Activated naive CD4-positive, alpha-beta T cell treated with anti-CD3 and anti-CD28 coated beads for 36 hours (primary cell): ENCODE results near the gene SPDYE16. TPM values are rescaled to one million over a fixed set of nuclear protein-coding genes. Genes with fewer than 3 reads are reported as not detected.
"Not testable (repeated sequence)": the region's sequence is repeated elsewhere in the genome, so short reads cannot be mapped to it uniquely, and the experiment has no call there.

Source experiments
- CTCF ChIA-PET: fragments of 350-600 bp; sonication (Branson Sonifier 250); formaldehyde crosslinking; loops from one replicate; lab custom pipeline; 2021; ENCODE audit warnings: antibody characterized with exemption; lab: Charles Lee
- DNase-seq: peaks from one replicate; pipeline ENCODE4 v3.0.0-alpha.2; 2020
- H3K27ac Mint-ChIP-seq: one replicate; pipeline ENCODE4 v1.8.0; 2021; ENCODE audit warnings: mild to moderate bottlenecking, mixed read lengths
- H3K27me3 Mint-ChIP-seq: one replicate; pipeline ENCODE4 v1.8.0; 2021; ENCODE audit warnings: low read depth, mixed read lengths
- H3K36me3 Mint-ChIP-seq: one replicate; pipeline ENCODE4 v1.8.0; 2021; ENCODE audit warnings: low read depth, mixed read lengths
- H3K4me1 Mint-ChIP-seq: one replicate; pipeline ENCODE4 v1.8.0; 2021; ENCODE audit warnings: low read depth, mixed read lengths
- H3K4me3 Mint-ChIP-seq: one replicate; pipeline ENCODE4 v1.8.0; 2021; ENCODE audit warnings: mild to moderate bottlenecking, moderate library complexity, mixed read lengths
- H3K9me3 Mint-ChIP-seq: one replicate; pipeline ENCODE4 v1.8.0; 2021; ENCODE audit warnings: mixed read lengths
- intact Hi-C: fragments of 100-400 bp; cut with micrococcal nuclease; formaldehyde crosslinking; loops from one replicate; pipeline ENCODE4 v1.15.1; 2023
- total RNA-seq, 2 experiments: library from RNA; stranded (reverse); gene quantifications; one replicate each; pipeline ENCODE4 v1.2.3, GENCODE V29; 2021

SPDYE16 gene
- total RNA-seq, 2 experiments from 2014 or later = 0.12 TPM; not detected in 1

DNA sequence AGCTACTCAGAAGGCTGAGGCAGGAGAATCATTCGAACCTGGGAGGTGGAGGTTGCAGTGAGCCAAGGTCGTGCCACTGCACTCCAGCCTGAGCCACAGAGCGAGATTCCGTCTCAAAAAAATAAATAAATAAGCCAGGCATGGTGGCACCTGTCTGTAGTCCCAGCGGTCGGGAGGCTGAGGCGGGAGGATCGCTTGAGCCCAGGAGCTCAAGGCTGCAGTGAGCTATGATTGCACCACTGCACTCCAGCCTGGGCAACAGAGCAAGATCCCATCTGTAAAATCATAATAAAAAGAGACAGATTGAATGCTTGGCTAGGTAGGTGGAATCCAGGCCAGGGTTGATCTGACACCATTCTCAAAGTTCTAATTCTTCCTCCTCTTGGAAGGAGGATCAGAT is 36.5 kb downstream of the SPDYE16 start:
- H3K4me3 Mint-ChIP-seq, H3K9me3 Mint-ChIP-seq, H3K27me3 Mint-ChIP-seq, DNase-seq, intact Hi-C loops, H3K27ac Mint-ChIP-seq, H3K36me3 Mint-ChIP-seq, H3K4me1 Mint-ChIP-seq, CTCF ChIA-PET: not testable (repeated sequence)

DNA sequence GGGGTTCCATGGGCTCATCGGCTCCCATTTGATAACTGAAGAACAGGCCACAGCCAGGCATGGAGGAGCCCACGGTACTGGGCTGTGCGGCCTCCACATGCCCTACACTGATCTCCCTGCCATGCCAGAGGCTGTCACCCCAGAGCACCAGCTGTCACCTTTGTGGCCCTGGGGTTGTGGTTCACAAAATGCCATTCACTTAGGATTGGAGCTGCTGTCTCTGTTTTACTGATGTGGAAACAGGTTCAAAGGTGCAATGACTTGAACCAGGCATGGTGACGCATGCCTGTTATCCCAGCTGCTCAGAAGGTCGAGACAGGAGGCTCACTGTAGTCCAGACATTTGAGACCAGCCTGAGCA is 37.0 kb downstream of the SPDYE16 start:
- intact Hi-C loops = no loop called here
- CTCF ChIA-PET = no interaction called here
- H3K27me3 Mint-ChIP-seq = no peaks in the 10 kb centered on the region
- no peaks in the 10 kb centered on the region for H3K9me3 Mint-ChIP-seq
- no peak overlapping the region for H3K27ac Mint-ChIP-seq
- DNase-seq = no peak
- no peaks in the 10 kb centered on the region for H3K4me1 Mint-ChIP-seq
- H3K4me3 Mint-ChIP-seq = no peak overlapping the region
- H3K36me3 Mint-ChIP-seq = no peaks in the 10 kb centered on the region

DNA sequence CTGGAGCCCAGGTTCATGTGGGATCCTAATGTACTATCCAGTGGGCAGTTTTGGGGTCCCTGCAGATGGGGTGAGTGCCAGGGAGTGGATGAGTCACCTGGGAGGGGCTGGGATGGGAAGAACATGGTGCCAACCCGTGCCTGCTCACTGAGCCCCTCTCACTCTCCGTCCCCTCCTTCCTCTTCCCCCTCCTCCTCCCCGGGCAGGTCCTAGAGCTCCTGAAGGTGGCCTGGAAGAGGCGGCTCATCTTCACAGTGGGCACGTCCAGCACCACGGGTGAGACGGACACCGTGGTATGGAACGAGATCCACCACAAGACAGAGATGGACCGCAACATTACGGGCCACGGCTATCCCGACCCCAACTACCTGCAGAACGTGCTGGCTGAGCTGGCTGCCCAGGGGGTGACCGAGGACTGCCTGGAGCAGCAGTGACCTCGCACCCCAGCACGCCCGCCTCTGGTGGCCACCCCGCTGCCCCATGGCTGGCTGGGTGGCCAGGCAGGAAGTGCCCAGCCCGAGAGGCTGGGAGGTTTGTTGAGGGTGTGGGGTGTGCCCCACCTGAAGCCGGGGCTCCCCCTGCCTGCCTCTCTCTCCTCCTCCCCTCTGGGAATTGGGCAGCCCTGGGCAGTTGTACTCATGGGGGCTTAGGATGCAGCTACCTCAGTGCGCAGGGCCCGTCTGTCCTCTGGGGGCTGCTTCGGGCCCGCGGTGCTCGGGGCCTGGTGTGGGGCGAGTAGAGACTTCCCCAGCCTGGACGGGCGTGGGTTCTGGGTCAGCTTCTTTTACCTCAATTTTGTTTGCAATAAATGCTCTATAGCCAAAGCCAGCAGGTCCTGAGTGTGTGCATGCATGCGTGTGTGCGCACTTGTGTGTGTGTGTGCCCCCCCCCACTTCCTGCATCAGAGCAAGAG is 37.7 kb downstream of the SPDYE16 start:
- DNase-seq = no peak
- Mint-ChIP-seq H3K36me3 (no peaks in the 10 kb centered on the region), H3K27ac (no peak overlapping the region), H3K27me3 (no peaks in the 10 kb centered on the region), H3K9me3 (no peaks in the 10 kb centered on the region), H3K4me1 (no peaks in the 10 kb centered on the region), H3K4me3 (no peak overlapping the region)
- intact Hi-C loops = no loop called here
- CTCF ChIA-PET = no interaction called here

DNA sequence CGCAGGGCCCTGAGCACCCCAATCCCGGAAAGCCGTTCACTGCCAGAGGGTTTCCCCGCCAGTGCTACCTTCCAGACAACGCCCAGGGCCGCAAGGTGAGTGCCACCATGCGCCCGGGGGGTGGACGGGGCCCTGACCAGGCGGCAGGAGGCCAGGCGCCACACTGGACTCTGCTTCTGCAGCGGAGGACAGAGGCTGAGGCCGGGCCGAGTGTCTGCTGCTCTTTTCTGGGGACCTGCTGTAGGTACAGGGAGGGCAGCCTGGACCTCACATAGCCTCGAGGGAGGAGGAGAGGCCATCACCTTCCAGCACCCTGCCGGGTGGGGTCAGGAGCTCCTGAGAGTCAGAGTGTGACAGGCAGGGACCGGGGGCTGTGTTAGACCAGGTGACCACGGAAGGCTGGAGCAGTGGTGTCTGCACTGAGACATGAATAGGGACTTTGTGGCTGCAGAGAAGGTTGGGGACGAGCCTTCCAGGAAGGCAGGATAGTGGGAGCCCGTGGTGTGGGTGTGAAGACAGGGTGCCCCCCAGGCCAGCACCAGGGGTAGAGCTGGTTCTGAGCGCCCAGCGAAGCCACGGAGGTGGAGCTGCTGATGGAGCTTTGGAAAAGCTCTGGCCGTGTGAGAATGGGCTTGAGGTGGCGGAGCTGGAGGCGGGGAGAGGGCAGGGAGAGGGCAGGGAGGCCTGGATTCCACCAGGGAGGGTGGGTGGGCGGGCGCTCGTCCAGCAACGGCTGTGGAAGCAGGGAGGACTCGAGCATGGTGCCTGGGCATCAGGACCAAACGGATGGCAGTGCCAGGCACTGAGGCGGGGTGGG is 38.5 kb downstream of the SPDYE16 start:
- not testable (repeated sequence) for H3K4me1 Mint-ChIP-seq, H3K27ac Mint-ChIP-seq

DNA sequence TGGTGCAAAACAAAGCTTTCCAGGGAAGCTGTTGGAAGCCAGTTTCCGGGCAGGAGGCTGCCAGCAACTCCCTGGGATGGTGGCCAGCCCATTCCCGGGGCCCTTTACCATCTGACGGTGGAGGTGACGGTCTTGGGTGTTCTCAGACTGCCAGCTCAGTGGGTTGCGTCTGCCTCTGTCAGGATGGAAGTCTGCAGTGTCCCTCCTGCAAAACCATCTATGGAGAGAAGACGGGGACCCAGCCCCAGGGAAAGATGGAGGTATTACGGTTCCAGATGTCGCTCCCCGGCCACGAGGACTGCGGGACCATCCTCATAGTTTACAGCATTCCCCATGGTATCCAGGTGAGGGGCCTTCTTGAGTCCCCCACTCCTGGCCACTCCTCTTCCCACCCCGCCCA is 39.9 kb downstream of the SPDYE16 start:
- H3K36me3 Mint-ChIP-seq, H3K27me3 Mint-ChIP-seq, H3K4me3 Mint-ChIP-seq, H3K27ac Mint-ChIP-seq, DNase-seq, H3K9me3 Mint-ChIP-seq, intact Hi-C loops, H3K4me1 Mint-ChIP-seq, CTCF ChIA-PET: not testable (repeated sequence)

More for the DNA sequence above, 38.5 kb downstream of the SPDYE16 start:
- CTCF ChIA-PET, H3K36me3 Mint-ChIP-seq, H3K27me3 Mint-ChIP-seq, intact Hi-C loops, DNase-seq, H3K4me3 Mint-ChIP-seq, H3K9me3 Mint-ChIP-seq: not testable (repeated sequence)

DNA sequence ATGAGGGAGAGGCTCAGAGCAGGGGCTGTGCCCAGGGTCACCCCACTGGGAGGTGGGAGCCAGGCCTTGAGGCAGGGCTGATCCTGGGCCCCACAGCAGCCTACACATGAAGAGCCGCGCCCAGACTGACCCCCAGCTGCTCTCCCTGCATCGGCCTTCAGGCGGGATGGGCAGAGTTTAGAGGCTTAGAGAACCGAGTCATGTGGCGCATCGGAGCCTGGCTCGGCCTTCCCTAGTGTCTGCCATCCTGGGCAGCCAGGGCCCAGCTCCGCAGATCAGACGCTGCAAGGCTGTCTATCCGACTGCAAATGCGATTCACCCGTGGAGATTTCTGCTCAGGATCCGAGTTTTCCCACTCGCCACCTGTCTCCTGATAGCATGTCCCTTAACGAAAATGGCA is 40.3 kb downstream of the SPDYE16 start:
- intact Hi-C loops, DNase-seq, H3K9me3 Mint-ChIP-seq, H3K4me3 Mint-ChIP-seq, H3K27ac Mint-ChIP-seq, CTCF ChIA-PET, H3K36me3 Mint-ChIP-seq, H3K4me1 Mint-ChIP-seq, H3K27me3 Mint-ChIP-seq: not testable (repeated sequence)

DNA sequence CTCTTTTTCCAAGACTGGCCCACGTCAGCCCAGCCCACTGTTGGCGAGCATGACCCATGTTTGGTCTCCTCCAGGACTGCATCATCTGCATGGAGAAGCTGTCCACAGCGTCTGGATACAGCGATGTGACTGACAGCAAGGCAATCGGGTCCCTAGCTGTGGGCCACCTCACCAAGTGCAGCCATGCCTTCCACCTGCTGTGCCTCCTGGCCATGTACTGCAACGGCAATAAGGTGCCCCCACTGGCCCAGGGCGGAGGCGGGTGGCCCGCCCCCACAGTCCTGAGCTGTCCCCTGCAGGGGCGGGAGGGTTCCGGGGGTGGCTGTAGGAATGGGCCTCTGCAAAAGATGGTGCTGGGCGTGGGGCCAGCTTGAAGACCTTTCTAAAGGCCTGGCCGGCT is 40.9 kb downstream of the SPDYE16 start:
- intact Hi-C loops, H3K36me3 Mint-ChIP-seq, H3K4me3 Mint-ChIP-seq, H3K4me1 Mint-ChIP-seq, H3K9me3 Mint-ChIP-seq, H3K27me3 Mint-ChIP-seq, H3K27ac Mint-ChIP-seq, CTCF ChIA-PET, DNase-seq: not testable (repeated sequence)

DNA sequence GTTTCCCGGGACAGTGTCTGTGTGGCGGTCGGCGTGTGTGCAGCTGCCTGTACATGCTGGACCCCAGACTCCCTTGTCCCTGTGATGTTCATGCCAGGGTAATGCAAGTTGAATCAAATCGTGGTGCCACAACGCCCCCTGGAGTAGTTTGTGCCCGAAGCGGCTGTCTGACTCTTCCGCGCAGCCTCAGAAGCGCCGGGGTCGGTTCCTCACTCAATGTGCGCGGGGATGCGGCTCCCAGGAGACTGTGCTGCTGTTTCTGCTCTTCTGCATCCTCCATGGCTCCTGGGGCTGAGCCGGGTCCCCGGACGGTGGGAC is 43.2 kb downstream of the SPDYE16 start:
- H3K4me3 Mint-ChIP-seq, H3K9me3 Mint-ChIP-seq, H3K4me1 Mint-ChIP-seq, intact Hi-C loops, H3K36me3 Mint-ChIP-seq, H3K27ac Mint-ChIP-seq, H3K27me3 Mint-ChIP-seq, DNase-seq, CTCF ChIA-PET: not testable (repeated sequence)

DNA sequence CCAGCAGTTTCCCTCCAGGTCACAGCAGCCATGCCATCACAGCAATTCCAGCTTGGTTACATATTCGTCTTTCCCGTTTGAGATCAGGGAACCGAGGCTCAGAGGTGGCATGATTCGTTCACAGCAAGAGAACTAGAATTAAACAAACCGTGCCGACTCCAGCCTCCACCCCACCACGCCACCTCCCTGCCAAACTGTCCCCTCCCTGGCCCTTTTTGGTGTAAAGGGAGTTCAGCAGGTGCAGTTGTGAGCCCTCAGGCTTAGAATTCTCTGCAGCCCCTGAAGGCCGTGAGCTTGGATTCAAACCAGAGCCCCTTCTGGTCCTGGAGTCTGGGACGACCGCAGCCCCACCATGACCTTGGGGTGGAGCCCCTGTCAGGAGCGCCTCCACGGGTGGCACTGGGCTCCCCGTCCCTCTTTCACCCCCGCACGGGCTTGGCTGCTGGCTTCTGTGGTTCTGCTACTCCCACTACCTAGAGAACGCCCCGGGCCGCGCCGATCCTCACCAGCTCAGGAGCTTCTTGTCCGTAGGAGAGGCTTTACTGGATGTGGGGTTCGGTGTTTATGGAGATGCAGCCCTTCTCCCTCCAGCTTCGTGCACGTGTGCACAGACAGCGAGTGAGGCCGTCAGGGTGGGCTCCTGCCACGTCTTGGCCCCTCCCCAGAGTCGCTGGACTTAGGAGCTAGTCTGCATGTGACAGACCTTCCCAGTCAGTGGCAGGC is 43.7 kb downstream of the SPDYE16 start:
- H3K9me3 Mint-ChIP-seq, H3K36me3 Mint-ChIP-seq, H3K4me3 Mint-ChIP-seq, CTCF ChIA-PET, DNase-seq, intact Hi-C loops, H3K4me1 Mint-ChIP-seq, H3K27me3 Mint-ChIP-seq, H3K27ac Mint-ChIP-seq: not testable (repeated sequence)

DNA sequence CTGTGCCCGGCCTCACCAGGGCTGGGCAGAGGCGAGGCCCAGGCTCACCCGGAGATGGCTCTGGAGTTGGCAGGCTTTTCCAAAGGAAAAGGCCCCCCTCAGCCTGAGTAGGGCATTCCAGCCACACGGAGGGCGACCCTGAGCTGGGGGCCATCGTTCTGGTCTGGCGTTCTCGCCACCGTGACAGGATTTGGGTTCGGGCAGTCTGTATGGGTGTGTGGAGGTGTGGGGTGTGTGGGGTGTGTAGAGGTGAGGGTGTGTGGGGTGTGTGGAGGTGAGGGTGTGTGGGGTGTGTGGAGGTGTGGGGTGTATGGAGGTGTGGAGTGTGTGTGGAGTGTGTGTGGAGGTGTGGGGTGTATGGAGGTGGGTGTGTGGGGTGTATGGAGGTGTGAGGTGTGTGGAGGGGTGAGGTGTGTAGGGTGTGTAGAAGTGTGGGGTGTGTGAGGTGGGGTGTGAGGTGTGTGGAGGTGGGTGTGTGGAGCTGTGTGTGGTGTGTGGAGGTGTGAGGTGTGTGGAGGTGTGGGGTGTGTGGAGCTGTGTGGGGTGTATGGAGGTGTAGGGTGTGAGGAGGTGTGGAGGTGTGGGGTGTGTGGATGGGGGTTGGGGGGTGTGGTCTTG is 44.4 kb downstream of the SPDYE16 start:
- H3K4me3 Mint-ChIP-seq, DNase-seq, H3K4me1 Mint-ChIP-seq, H3K36me3 Mint-ChIP-seq, intact Hi-C loops, CTCF ChIA-PET, H3K27ac Mint-ChIP-seq, H3K27me3 Mint-ChIP-seq, H3K9me3 Mint-ChIP-seq: not testable (repeated sequence)

DNA sequence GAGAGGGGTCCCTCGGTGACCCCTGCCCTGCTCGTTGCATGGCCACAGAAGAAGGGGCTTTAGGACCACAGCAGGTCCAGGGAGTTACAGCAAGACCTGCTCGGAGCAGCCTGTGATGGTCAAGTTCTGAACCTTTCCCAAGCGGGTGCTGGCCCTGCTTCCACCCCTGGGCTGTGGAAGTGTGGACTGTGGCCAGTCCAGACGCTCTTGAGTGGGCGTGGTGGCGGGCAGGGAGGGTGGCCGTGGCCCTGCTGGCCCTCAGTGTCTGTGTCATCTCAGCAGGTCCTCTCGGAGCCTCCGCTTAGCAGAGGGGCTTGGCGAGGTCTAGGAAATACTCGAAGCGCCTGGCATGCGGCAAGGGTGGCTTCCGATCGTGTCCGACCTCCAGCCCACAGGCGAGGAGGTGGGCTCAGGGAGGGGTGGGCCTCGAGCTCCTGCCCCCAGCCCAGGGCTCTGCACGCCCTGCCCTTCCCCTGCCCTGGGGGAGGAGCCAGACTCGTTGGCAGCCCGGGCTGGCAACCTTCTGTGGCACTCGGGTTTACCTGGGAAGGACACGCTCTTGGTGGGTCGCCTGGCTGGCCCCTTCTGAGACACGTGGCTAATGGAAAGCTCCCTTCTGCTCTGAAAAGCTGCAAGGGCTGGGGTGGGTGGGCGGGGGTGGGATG is 45.0 kb downstream of the SPDYE16 start:
- DNase-seq, H3K27ac Mint-ChIP-seq, H3K27me3 Mint-ChIP-seq, H3K36me3 Mint-ChIP-seq, H3K9me3 Mint-ChIP-seq, CTCF ChIA-PET, H3K4me1 Mint-ChIP-seq, intact Hi-C loops, H3K4me3 Mint-ChIP-seq: not testable (repeated sequence)

DNA sequence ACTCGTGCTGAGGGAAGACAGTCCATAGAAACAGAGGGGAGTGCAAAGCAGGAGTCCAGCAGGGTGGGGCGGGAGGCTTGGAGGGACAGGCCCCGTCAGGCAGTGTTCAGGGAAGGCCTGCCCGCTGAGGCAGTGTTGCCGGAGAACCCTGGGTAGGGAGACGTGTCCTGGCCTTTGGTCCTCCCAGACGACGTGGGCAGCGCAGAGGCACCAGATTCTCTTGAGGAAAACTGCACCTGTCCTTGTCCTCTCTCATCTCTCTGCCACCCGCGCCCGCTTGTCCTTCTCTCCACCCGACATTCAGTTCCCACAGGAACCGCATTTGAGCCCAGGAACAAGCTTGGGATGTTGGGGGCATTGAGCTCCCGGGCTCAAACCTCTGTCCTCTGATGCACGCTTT is 47.4 kb downstream of the SPDYE16 start:
- H3K27me3 Mint-ChIP-seq, H3K9me3 Mint-ChIP-seq, DNase-seq, H3K4me3 Mint-ChIP-seq, intact Hi-C loops, H3K4me1 Mint-ChIP-seq, CTCF ChIA-PET, H3K36me3 Mint-ChIP-seq, H3K27ac Mint-ChIP-seq: not testable (repeated sequence)
